GM12873 (cell line): ENCODE measurements around the gene COPG2.

Experiments
- CTCF ChIP-seq: IDR thresholded peaks from 2 replicates; pipeline ENCODE4 v1.5.1; 2012; ENCODE audit warnings: low read depth, mild to moderate bottlenecking, moderate library complexity, low read length, control low read depth; ENCODE audit not compliant: insufficient read depth; ENCODE audit errors: missing control alignments

The COPG2 gene

GRCh38 chr7:130669085-130669700 is 645 bp upstream of the COPG2 start:
- TF ChIP-seq CTCF, result no peak

GRCh38 chr7:130667593-130668257 is 823 bp downstream of the COPG2 start:
- TF ChIP-seq CTCF, result no peak

- TF ChIP-seq CTCF, result no peak
Measured at GRCh38 chr7:130662426-130662825, 6.1 kb downstream of the COPG2 start.

- no peak for TF ChIP-seq CTCF
Measured at GRCh38 chr7:130655286-130655685, 13.3 kb downstream of the COPG2 start.

GRCh38 chr7:130654850-130655249 is 13.7 kb downstream of the COPG2 start:
- TF ChIP-seq CTCF, result no peak

- TF ChIP-seq CTCF, result no peak
Measured at GRCh38 chr7:130650611-130651120, 17.9 kb downstream of the COPG2 start.

- no peak for TF ChIP-seq CTCF
Measured at GRCh38 chr7:130649004-130649790, 19.4 kb downstream of the COPG2 start.
